Neuronal stem cell (in vitro differentiated cells): Measurements from ENCODE around the gene ATG10.

Experiments
- DNase-seq: peaks from one replicate; pipeline ENCODE4 v3.0.0-alpha.2; 2013; ENCODE audit warnings: low spot score
- H2AFZ ChIP-seq: one replicate; pipeline ENCODE4 v1.6.1; 2013; ENCODE audit warnings: mild to moderate bottlenecking, low read length, inconsistent platforms
- H2AK5ac ChIP-seq: 2 replicates; pipeline ENCODE4 v1.6.1; 2013; ENCODE audit warnings: low read depth, mild to moderate bottlenecking, inconsistent platforms, low read length, moderate library complexity, mixed read lengths
- H2BK120ac ChIP-seq: 2 replicates; pipeline ENCODE4 v1.6.1; 2013; ENCODE audit warnings: low read depth, mild to moderate bottlenecking, inconsistent platforms, low read length, moderate library complexity, mixed read lengths
- H2BK12ac ChIP-seq: one replicate; pipeline ENCODE4 v1.6.1; 2013; ENCODE audit warnings: low read length, inconsistent platforms
- H2BK15ac ChIP-seq: 2 replicates; pipeline ENCODE4 v1.6.1; 2013; ENCODE audit warnings: mild to moderate bottlenecking, low read length, inconsistent platforms, mixed read lengths
- H2BK5ac ChIP-seq: one replicate; pipeline ENCODE4 v1.6.1; 2013; ENCODE audit warnings: inconsistent platforms, mild to moderate bottlenecking, low read length, moderate library complexity
- H3K14ac ChIP-seq: one replicate; pipeline ENCODE4 v1.6.1; 2013; ENCODE audit warnings: low read length, inconsistent platforms
- H3K18ac ChIP-seq: 2 replicates; pipeline ENCODE4 v1.6.1; 2013; ENCODE audit warnings: low read length, inconsistent platforms
- H3K23ac ChIP-seq: 2 replicates; pipeline ENCODE4 v1.6.1; 2013; ENCODE audit warnings: low read depth, mild to moderate bottlenecking, mixed read lengths, low read length, inconsistent platforms; ENCODE audit not compliant: poor library complexity
- H3K27ac ChIP-seq: replicated peaks from 3 replicates; pipeline ENCODE4 v1.5.1; 2013; ENCODE audit warnings: low read length, inconsistent platforms
- H3K27me3 ChIP-seq, 3 experiments: 2 replicates each; pipeline ENCODE4 v1.6.1; 2013; ENCODE audit warnings: low read length in 3 of 3, mild to moderate bottlenecking in 2 of 3, inconsistent platforms in 1 of 3, low read depth in 1 of 3, mixed read lengths in 1 of 3, moderate library complexity in 1 of 3; ENCODE audit not compliant: control insufficient read depth in 3 of 3, insufficient read depth in 3 of 3
- H3K36me3 ChIP-seq, 2 donors: replicated peaks in 1 of 2; 2 replicates each; pipeline ENCODE4 v1.6.1; 2013; ENCODE audit warnings: low read length in 2 of 2; ENCODE audit not compliant: control insufficient read depth in 2 of 2, insufficient read depth in 2 of 2
- H3K4ac ChIP-seq: 2 replicates; pipeline ENCODE4 v1.6.1; 2013; ENCODE audit warnings: inconsistent platforms, mild to moderate bottlenecking, low read length, moderate library complexity
- H3K4me1 ChIP-seq, 2 donors: 1 replicate in 1 of 2; 2 replicates in 1 of 2; pipeline ENCODE4 v1.6.1; 2013; ENCODE audit warnings: low read length in 2 of 2, low read depth in 1 of 2; ENCODE audit not compliant: control insufficient read depth in 2 of 2, insufficient read depth in 1 of 2
- H3K4me2 ChIP-seq: one replicate; pipeline ENCODE4 v1.6.1; 2013; ENCODE audit warnings: mild to moderate bottlenecking, low read length, inconsistent platforms; ENCODE audit not compliant: insufficient read depth, poor library complexity, severe bottlenecking
- H3K4me3 ChIP-seq, 2 donors: 2 replicates each; pipeline ENCODE4 v1.5.1; 2013; ENCODE audit warnings: low read length in 2 of 2, mild to moderate bottlenecking in 2 of 2, inconsistent platforms in 1 of 2, moderate library complexity in 1 of 2
- H3K79me1 ChIP-seq: one replicate; pipeline ENCODE4 v1.6.1; 2013; ENCODE audit warnings: low read depth, mild to moderate bottlenecking, inconsistent platforms, low read length, moderate library complexity
- H3K9ac ChIP-seq: one replicate; pipeline ENCODE4 v1.6.1; 2013; ENCODE audit warnings: mild to moderate bottlenecking, low read depth, low read length, inconsistent platforms; ENCODE audit not compliant: poor library complexity
- H3K9me3 ChIP-seq, 2 donors: replicated peaks in 1 of 2; 2 replicates each; pipeline versions ENCODE3 to v1.6.1; 2013; ENCODE audit warnings: low read length in 2 of 2, mild to moderate bottlenecking in 2 of 2, inconsistent platforms in 1 of 2, low read depth in 1 of 2, mixed read lengths in 1 of 2, moderate library complexity in 1 of 2; ENCODE audit not compliant: control insufficient read depth in 2 of 2, insufficient read depth in 1 of 2
- H4K8ac ChIP-seq: one replicate; pipeline ENCODE4 v1.6.1; 2013; ENCODE audit warnings: low read depth, mild to moderate bottlenecking, inconsistent platforms, low read length, moderate library complexity
- H4K91ac ChIP-seq: one replicate; pipeline ENCODE4 v1.6.1; 2013; ENCODE audit warnings: low read length, low read depth, mild to moderate bottlenecking, inconsistent platforms; ENCODE audit not compliant: poor library complexity
- WGBS, 2 donors: extraction: QIAGEN DNeasy Blood & Tissue Kit; methylation state at CpG; one replicate each; pipeline ENCODE4 v1.1.7; 2013; ENCODE audit warnings: missing lambda C conversion rate in 2 of 2, mixed read lengths in 1 of 2; ENCODE audit not compliant: insufficient read length in 2 of 2, insufficient replicate concordance in 1 of 2; ENCODE audit errors: extremely low coverage in 2 of 2; 5-methylcytosine and 5-hydroxymethylcytosine counted together

The ATG10 gene

DNA sequence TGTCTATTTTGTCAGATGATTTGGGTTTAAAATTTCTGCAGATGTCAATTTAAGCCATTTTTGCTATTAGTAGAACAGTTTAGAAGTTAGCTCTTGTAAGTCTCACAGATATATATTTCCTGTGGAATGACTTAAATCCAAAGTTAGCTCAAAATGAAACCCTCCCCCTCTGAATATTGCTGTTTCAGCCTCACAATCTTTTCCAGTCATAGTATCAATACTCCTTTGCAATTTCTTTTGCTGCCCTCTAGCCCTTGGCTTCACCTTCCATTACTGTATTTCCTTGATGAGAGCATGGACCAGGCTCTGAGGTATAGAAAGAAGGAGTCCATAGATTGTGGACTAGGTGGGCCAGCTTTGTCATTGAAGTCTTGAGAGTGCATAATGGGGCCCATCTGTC, 124.4 kb downstream of the ATG10 start:
- Histone ChIP-seq H3K36me3 (no peaks in the 10 kb centered on the region), H3K9me3 (peaks cover 3 to 9% of the 10 kb centered on the region in 2 donors)
- DNase-seq: no peak

DNA sequence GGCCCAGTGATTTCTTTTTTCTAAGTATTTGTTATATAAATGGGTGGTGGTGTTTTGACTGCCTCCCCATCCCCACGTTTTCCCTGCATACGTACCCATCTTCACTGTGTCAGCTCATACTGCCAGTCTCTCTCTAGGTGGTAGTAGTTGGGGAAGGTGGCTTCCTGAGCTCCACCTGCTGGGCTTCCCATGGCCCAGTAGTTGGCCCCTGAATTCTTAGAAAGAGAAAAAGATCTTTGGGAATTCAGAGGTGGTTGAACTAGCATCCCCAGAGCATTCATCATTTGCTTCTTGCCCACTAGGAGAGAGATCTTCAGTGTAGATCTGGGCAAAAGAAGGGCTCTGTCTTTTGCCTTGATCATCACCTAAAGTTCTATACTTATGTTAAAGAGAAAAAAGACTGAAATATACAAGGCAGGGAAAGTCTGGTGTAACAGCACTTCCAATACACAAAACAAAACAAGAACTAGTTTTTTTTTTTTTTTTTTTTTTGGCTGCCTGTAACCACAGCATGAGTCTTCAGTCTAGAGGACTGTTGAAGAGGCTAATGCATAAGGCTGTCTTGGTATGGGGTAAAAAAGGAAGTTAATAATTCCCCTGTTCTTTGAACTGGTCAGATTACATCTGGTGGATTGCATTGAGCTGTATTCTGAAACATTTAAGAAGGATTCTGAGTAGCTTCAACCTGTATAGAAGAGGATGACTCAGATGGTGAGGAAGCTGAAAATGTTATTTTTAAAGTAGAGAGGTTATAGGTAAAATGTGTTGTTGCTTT, 128.7 kb downstream of the ATG10 start:
- Histone ChIP-seq H3K9me3 (no peaks in the 10 kb centered on the region), H3K4me3 (no peak overlapping the region), H3K4ac (no peak overlapping the region), H3K18ac (no peak overlapping the region), H2BK15ac (no peak overlapping the region), H3K27ac (no peak overlapping the region), H2BK5ac (no peak overlapping the region), H3K27me3 (no peaks in the 10 kb centered on the region), H3K9ac (no peak overlapping the region), H2BK12ac (no peak overlapping the region), H2BK120ac (no peak overlapping the region), H3K14ac (no peak overlapping the region), H2AK5ac (no peak overlapping the region), H3K4me1 (peaks cover under 1 to 4% of the 10 kb centered on the region in 2 donors), H3K36me3 (no peaks in the 10 kb centered on the region), H3K4me2 (no peak overlapping the region), H3K23ac (no peak overlapping the region), H4K8ac (no peak overlapping the region), H2AFZ (no peak overlapping the region), H4K91ac (no peak overlapping the region), H3K79me1 (no peaks in the 10 kb centered on the region)
- no CpG with 5 or more reads among the region's 2 CpGs for WGBS, 2 donors
- no peak for DNase-seq

More for the DNA sequence above, 124.4 kb downstream of the ATG10 start:
- Histone ChIP-seq H3K18ac (no peak overlapping the region), H3K14ac (no peak overlapping the region), H3K79me1 (no peaks in the 10 kb centered on the region), H2BK120ac (no peak overlapping the region), H2AK5ac (no peak overlapping the region), H4K91ac (no peak overlapping the region), H2BK12ac (no peak overlapping the region), H3K27me3 (no peaks in the 10 kb centered on the region), H3K27ac (no peak overlapping the region), H3K4me1 (peaks cover 0 to 6% of the 10 kb centered on the region in 2 donors), H4K8ac (no peak overlapping the region), H3K4ac (no peak overlapping the region), H2BK15ac (no peak overlapping the region), H3K4me2 (no peak overlapping the region), H2AFZ (peak overlapping the region; percentile 62), H3K4me3 (no peak overlapping the region), H2BK5ac (no peak overlapping the region), H3K9ac (no peak overlapping the region), H3K23ac (no peak overlapping the region)

DNA sequence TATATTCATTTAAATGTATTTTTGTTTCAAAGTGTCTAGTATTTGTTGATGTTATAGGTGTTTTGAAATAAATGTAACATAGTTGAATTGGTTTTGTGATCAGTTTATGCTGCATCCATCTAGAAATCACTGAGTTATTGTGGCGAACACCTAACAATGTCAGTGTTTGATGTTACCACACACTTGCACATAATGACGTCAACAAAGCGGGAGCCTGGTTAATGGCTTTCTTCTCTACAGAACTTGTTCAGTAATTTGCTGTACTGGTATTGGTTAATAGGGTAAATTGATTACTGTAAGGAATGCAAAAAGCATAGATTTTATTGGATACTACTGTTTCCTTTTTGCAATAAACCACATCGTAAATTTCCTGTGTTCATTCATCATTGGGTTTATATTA, 133.0 kb downstream of the ATG10 start:
- Histone ChIP-seq H3K79me1 (no peaks in the 10 kb centered on the region), H2BK12ac (no peak overlapping the region), H3K4me3 (no peak overlapping the region), H3K9me3 (no peaks in the 10 kb centered on the region), H2AK5ac (no peak overlapping the region), H3K18ac (no peak overlapping the region), H2BK5ac (no peak overlapping the region), H4K91ac (no peak overlapping the region), H3K4me2 (no peak overlapping the region), H3K27me3 (no peaks in the 10 kb centered on the region), H3K23ac (no peak overlapping the region), H3K9ac (no peak overlapping the region), H4K8ac (no peak overlapping the region), H3K4ac (no peak overlapping the region), H2BK120ac (no peak overlapping the region), H3K4me1 (peaks cover 4 to 5% of the 10 kb centered on the region in 2 donors), H2BK15ac (no peak overlapping the region), H3K36me3 (no peaks in the 10 kb centered on the region), H2AFZ (no peak overlapping the region), H3K14ac (no peak overlapping the region), H3K27ac (no peak overlapping the region)
- DNase-seq: no peak
- no CpG with 5 or more reads among the region's 4 CpGs for WGBS, 2 donors

DNA sequence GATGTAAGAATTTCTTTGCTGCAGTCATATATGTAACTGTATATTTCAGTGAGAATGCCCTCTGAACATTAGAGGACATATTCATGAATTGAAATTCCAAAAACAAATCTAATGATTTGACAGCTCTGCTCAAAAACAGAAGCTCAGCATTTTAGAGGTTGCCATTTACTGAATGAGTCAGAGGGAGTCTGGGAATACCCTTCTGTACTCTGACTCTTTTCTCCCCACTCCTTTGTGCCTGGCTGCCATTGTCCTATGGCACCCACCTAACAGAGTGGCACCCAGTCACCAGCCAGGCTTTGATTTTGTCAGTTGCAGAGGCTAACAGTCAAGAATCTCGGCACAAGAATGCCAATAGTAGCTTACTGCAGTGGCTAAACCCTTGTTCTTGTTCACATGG, 133.6 kb downstream of the ATG10 start:
- H3K9me3 ChIP-seq: no peaks in the 10 kb centered on the region
- H3K36me3 ChIP-seq: no peaks in the 10 kb centered on the region
- no peak overlapping the region for H4K8ac ChIP-seq
- H3K14ac ChIP-seq: no peak overlapping the region
- H3K4me3 ChIP-seq: no peak overlapping the region
- peaks cover 4 to 5% of the 10 kb centered on the region in 2 donors for H3K4me1 ChIP-seq
- no peak overlapping the region for H4K91ac ChIP-seq
- no peak overlapping the region for H3K23ac ChIP-seq
- no peak overlapping the region for H2BK12ac ChIP-seq
- H3K27me3 ChIP-seq: no peaks in the 10 kb centered on the region
- H2BK15ac ChIP-seq: no peak overlapping the region
- no peak overlapping the region for H2BK120ac ChIP-seq
- no peak overlapping the region for H3K27ac ChIP-seq
- H2AFZ ChIP-seq: no peak overlapping the region
- H3K18ac ChIP-seq: no peak overlapping the region
- no CpG with 5 or more reads among the region's 1 CpG for WGBS, 2 donors
- H3K9ac ChIP-seq: no peak overlapping the region
- DNase-seq: no peak
- no peak overlapping the region for H3K4me2 ChIP-seq
- no peaks in the 10 kb centered on the region for H3K79me1 ChIP-seq
- no peak overlapping the region for H2AK5ac ChIP-seq
- H2BK5ac ChIP-seq: no peak overlapping the region
- H3K4ac ChIP-seq: no peak overlapping the region
